K562 (cell line): ENCODE measurements around the gene MLLT6. TPM values are rescaled to one million over a fixed set of nuclear protein-coding genes. Genes with fewer than 3 reads are reported as not detected.

Experiments used
- ARHGAP35 ChIP-seq: fragments of 450-650 bp; IDR thresholded peaks from 2 replicates; pipeline ENCODE4 v1.6.1; 2018; ENCODE audit not compliant: partially characterized antibody
- ATF7 ChIP-seq: fragments of 450-650 bp; IDR thresholded peaks from 2 replicates; pipeline ENCODE4 v1.7.1; 2014; ENCODE audit warnings: mild to moderate bottlenecking, moderate library complexity
- CBFB ChIP-seq: sonication (generic); formaldehyde crosslinking; IDR thresholded peaks from 2 replicates; pipeline ENCODE4 v1.4.0; 2020; ENCODE audit warnings: mild to moderate bottlenecking, missing genetic modification reagents
- ETV6 ChIP-seq, 3 experiments: fragments of 150-350 bp in 1 of 3; sonication (generic) in 1 of 3; formaldehyde crosslinking in 1 of 3; IDR thresholded peaks; 2 replicates each; pipeline versions ENCODE4 v1.6.1 to v1.8.0; 2014 to 2022; ENCODE audit warnings: borderline replicate concordance in 2 of 3, low read depth in 2 of 3, antibody characterized with exemption in 1 of 3, low read length in 1 of 3, mild to moderate bottlenecking in 1 of 3, missing genetic modification reagents in 1 of 3
- HSF4 ChIP-seq: fragments of 250-450 bp; sonication (Bioruptor Pico); IDR thresholded peaks from 2 replicates; pipeline ENCODE4 v2.1.2; 2022; ENCODE audit warnings: mild to moderate bottlenecking, moderate library complexity, borderline replicate concordance
- MLLT1 ChIP-seq, 2 experiments: fragments of 450-650 bp; IDR thresholded peaks; 2 replicates each; pipeline ENCODE4 v1.6.1; 2016
- NCOR1 ChIP-seq: fragments of 450-650 bp; IDR thresholded peaks from 2 replicates; pipeline ENCODE4 v1.6.1; 2016; ENCODE audit warnings: mild to moderate bottlenecking, moderate library complexity
- NR1H2 ChIP-seq: sonication (generic); formaldehyde crosslinking; IDR thresholded peaks from 2 replicates; pipeline ENCODE4 v1.4.0; 2020; ENCODE audit warnings: mild to moderate bottlenecking, missing genetic modification reagents
- NRF1 ChIP-seq, 2 experiments: fragments of 450-650 bp; IDR thresholded peaks in 1 of 2; conservative IDR thresholded peaks in 1 of 2; 2 replicates each; pipeline ENCODE4 v1.6.1; 2014; ENCODE audit warnings: mild to moderate bottlenecking in 2 of 2
- PTRF ChIP-seq: fragments of 450-650 bp; IDR thresholded peaks from 2 replicates; pipeline ENCODE4 v1.6.1; 2016; ENCODE audit warnings: mild to moderate bottlenecking, missing genetic modification characterization, missing compliant biosample characterization
- TCFL5 ChIP-seq: fragments of 250-450 bp; sonication (Bioruptor Pico); conservative IDR thresholded peaks from 2 replicates; pipeline ENCODE4 v1.6.1; 2021; ENCODE audit warnings: mild to moderate bottlenecking, moderate library complexity, matching md5 sums
- ZC3H11A ChIP-seq: IDR thresholded peaks from 2 replicates; pipeline ENCODE4 v1.6.1; 2012; ENCODE audit warnings: low read depth, low read length, improper control_type of control experiment
- ZNF586 ChIP-seq: fragments of 450-650 bp; formaldehyde crosslinking; conservative IDR thresholded peaks from 2 replicates; pipeline ENCODE4 v1.4.0; 2020; ENCODE audit warnings: mild to moderate bottlenecking, moderate library complexity
- ZNF780A ChIP-seq: fragments of 250-450 bp; sonication (Bioruptor Pico); IDR thresholded peaks from 2 replicates; pipeline ENCODE4 v1.5.0; 2021; ENCODE audit warnings: mild to moderate bottlenecking
- polyA plus RNA-seq, 8 experiments: library from polyadenylated mRNA; depleted of rRNA in 4 of 8; stranded (reverse) in 5 of 8; unstranded in 3 of 8; fragments of >200 nt; fragmentation: Nextera tagmentation in 2 of 8; fragmentation: Illumina TruSeq in 1 of 8; extraction: Ambion mirVana in 2 of 8; extraction: Trizol in 1 of 8; gene quantifications; 2 replicates each; pipeline versions ENCODE4 v1.2.1 to v1.2.3, GENCODE V29; 2011 to 2014; ENCODE audit warnings: inconsistent platforms in 1 of 8, missing spikeins in 1 of 8
- total RNA-seq, 7 experiments: library from RNA; depleted of rRNA in 6 of 7; stranded (reverse); fragments of >200 nt in 6 of 7; fragmentation: Illumina TruSeq in 2 of 7; extraction: Trizol in 2 of 7; gene quantifications; 2 replicates each; pipeline versions ENCODE4 v1.2.1 to v1.2.3, GENCODE V29; 2011 to 2021; ENCODE audit warnings: low replicate concordance in 1 of 7
- TF ChIP-seq, protein P1 (sequence below): fragments of 450-650 bp; formaldehyde crosslinking; IDR thresholded peaks from 2 replicates; pipeline ENCODE4 v1.4.0; 2020; ENCODE audit warnings: mild to moderate bottlenecking
- TF ChIP-seq, protein P2 (sequence below), 2 experiments: IDR thresholded peaks in 1 of 2; conservative IDR thresholded peaks in 1 of 2; 2 replicates each; pipeline ENCODE4 v1.6.1; 2016; ENCODE audit warnings: low read depth in 2 of 2, mild to moderate bottlenecking in 1 of 2, missing compliant biosample characterization in 1 of 2, missing genetic modification characterization in 1 of 2, moderate library complexity in 1 of 2
- TF ChIP-seq, protein P3 (sequence below): sonication (generic); formaldehyde crosslinking; IDR thresholded peaks from 2 replicates; pipeline ENCODE4 v1.8.0; 2022; ENCODE audit warnings: missing genetic modification reagents, mild to moderate bottlenecking, borderline replicate concordance

MLLT6 gene
- total and polyA plus RNA-seq, 9 of the 15 experiments (the other 6 are each of a cell fraction or from before 2014, with no cell fraction given): 3.1 to 71.7 (median 30.0) TPM

DNA sequence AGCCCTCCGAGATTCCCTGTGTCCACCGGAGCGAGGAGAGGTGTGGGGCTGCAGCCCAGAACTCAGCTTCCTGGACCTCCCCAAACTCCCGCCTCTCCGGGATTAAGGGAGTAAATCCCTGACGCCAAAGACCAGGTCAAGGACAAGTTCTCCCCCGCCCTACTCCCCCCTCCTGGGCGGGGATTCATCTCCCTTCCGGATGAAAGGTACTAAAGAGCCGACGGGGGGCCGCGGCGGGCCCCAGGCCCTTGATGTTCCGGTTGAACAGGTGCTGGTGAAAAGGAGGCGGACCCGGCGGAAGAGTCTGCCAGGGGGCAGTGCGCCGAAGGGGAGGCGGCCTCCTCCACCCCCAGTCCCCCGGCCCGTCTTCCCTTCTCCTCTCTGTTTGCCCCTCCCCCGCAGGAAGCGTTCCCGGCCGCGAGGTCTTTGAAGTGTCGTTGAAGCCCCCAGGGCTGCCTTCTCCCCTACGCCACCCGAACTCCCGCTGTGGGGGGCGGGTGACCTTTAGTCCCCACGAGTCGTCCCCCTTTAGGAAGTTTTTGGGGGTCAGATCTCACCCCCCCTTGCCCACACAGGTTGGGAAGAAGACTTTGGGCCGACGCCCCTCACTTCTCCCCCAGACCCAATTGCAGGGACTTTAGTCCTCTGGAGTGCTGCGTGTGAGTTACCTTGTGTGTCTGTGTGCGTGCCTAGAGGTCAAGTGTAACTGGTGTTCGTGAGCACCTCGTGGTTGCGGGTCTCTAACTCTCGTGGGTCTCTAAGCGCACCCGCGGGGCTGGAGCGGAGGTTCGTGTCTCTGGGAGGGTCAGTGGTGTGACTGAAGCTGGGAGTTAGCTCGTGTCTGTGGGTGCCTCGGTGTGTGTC is 1.1 kb upstream of the MLLT6 start (continued):
- TF ChIP-seq ETV6 (IDR thresholded peaks at IDR 0.05; ENCODE audit: borderline replicate concordance in 1 of 2, low read depth in 2 of 2, low read length in 1 of 2): peak in 1 of 2 experiments; percentile 40; a peak in 1 of 4 replicates
- TF ChIP-seq ETV6 (CRISPR knock-in tag; IDR thresholded peaks at IDR 0.05; ENCODE audit: borderline replicate concordance): 0 out of 2 replicates have a peak, but pooled peaks have one; percentile 56
- 0 out of 2 replicates have a peak, but pooled peaks have one; percentile 46 for TF ChIP-seq CBFB (CRISPR knock-in tag)
- no peak for TF ChIP-seq HSF4 (CRISPR knock-in tag)
- TF ChIP-seq ZC3H11A: no peak
- no peak for TF ChIP-seq PTRF (tag)
- TF ChIP-seq, protein P1, sequence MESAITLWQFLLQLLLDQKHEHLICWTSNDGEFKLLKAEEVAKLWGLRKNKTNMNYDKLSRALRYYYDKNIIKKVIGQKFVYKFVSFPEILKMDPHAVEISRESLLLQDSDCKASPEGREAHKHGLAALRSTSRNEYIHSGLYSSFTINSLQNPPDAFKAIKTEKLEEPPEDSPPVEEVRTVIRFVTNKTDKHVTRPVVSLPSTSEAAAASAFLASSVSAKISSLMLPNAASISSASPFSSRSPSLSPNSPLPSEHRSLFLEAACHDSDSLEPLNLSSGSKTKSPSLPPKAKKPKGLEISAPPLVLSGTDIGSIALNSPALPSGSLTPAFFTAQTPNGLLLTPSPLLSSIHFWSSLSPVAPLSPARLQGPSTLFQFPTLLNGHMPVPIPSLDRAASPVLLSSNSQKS (CRISPR knock-in tag): no peak
- TF ChIP-seq MLLT1 (IDR thresholded peaks at IDR 0.05): 0 out of 4 replicates have a peak, but pooled peaks of 1 of the 2 experiments have one; percentile 9
- TF ChIP-seq ATF7: peak; percentile 42; the same call in 1 of the 2 replicates
- TF ChIP-seq TCFL5: no peak
- TF ChIP-seq, protein P2, sequence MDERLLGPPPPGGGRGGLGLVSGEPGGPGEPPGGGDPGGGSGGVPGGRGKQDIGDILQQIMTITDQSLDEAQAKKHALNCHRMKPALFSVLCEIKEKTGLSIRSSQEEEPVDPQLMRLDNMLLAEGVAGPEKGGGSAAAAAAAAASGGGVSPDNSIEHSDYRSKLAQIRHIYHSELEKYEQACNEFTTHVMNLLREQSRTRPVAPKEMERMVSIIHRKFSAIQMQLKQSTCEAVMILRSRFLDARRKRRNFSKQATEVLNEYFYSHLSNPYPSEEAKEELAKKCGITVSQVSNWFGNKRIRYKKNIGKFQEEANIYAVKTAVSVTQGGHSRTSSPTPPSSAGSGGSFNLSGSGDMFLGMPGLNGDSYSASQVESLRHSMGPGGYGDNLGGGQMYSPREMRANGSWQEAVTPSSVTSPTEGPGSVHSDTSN (CRISPR knock-in tag; IDR thresholded peaks at IDR 0.05; ENCODE audit: low read depth): no peak
- TF ChIP-seq, protein P2 (tag; conservative IDR thresholded peaks at IDR 0.05; ENCODE audit: low read depth): no peak
- TF ChIP-seq NR1H2 (CRISPR knock-in tag): no peak
- TF ChIP-seq ZNF780A: no peak
- no peak for TF ChIP-seq ZNF586 (CRISPR knock-in tag)
- no peak for TF ChIP-seq NRF1 (conservative IDR thresholded peaks at IDR 0.05 in 1 of 2, IDR thresholded peaks at IDR 0.05 in 1 of 2)
- TF ChIP-seq, protein P3, sequence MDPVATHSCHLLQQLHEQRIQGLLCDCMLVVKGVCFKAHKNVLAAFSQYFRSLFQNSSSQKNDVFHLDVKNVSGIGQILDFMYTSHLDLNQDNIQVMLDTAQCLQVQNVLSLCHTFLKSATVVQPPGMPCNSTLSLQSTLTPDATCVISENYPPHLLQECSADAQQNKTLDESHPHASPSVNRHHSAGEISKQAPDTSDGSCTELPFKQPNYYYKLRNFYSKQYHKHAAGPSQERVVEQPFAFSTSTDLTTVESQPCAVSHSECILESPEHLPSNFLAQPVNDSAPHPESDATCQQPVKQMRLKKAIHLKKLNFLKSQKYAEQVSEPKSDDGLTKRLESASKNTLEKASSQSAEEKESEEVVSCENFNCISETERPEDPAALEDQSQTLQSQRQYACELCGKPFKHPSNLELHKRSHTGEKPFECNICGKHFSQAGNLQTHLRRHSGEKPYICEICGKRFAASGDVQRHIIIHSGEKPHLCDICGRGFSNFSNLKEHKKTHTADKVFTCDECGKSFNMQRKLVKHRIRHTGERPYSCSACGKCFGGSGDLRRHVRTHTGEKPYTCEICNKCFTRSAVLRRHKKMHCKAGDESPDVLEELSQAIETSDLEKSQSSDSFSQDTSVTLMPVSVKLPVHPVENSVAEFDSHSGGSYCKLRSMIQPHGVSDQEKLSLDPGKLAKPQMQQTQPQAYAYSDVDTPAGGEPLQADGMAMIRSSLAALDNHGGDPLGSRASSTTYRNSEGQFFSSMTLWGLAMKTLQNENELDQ: no peak
- no peak for TF ChIP-seq NCOR1
- no peak for TF ChIP-seq ARHGAP35
